Measurements from ENCODE around the gene SMCO1. TPM values are rescaled to one million over a fixed set of nuclear protein-coding genes. Genes with fewer than 3 reads are reported as not detected.
"Not testable (repeated sequence)": the region's sequence is repeated elsewhere in the genome, so short reads cannot be mapped to it uniquely, and the experiment has no call there.

SMCO1 gene
- total and polyA plus RNA-seq, 9 donors: not detected

GRCh38 chr3:196552253-196552652 lies 37.1 kb upstream of the SMCO1 start:
- Histone ChIP-seq H3K27me3 (no peaks in the 10 kb centered on the region), H3K4me3 (no peak overlapping the region), H3K27ac (no peak overlapping the region), H3K4me1 (ENCODE audit: insufficient read depth) (no peaks in the 10 kb centered on the region), H3K36me3 (no peaks in the 10 kb centered on the region), H3K9me3 (no peaks in the 10 kb centered on the region)
- intact Hi-C loops (cut with DNase I): no loop called here
- no peak for DNase-seq
- TF ChIP-seq CTCF (IDR thresholded peaks at IDR 0.05) (no peak), POLR2A (IDR thresholded peaks at IDR 0.05) (no peak), EP300 (IDR thresholded peaks at IDR 0.05) (no peak)
- WGBS, 3 donors: 94 to 97% (median 95%) methylated on average over 5 of the region's 5 CpGs

GRCh38 chr3:196550172-196550571 lies 35.0 kb upstream of the SMCO1 start:
- H3K36me3 ChIP-seq; DNase-seq; H3K9me3 ChIP-seq; H3K4me1 ChIP-seq (ENCODE audit: insufficient read depth); H3K4me3 ChIP-seq; intact Hi-C loops (cut with DNase I); H3K27ac ChIP-seq; H3K27me3 ChIP-seq: not testable (repeated sequence)
- WGBS, 3 donors: 82 to 91% (median 87%) methylated on average over 3 of the region's 3 CpGs

GRCh38 chr3:196549312-196549711 lies 34.2 kb upstream of the SMCO1 start:
- H3K4me3 ChIP-seq; H3K36me3 ChIP-seq; DNase-seq; H3K27ac ChIP-seq; intact Hi-C loops (cut with DNase I); H3K9me3 ChIP-seq; H3K27me3 ChIP-seq; H3K4me1 ChIP-seq (ENCODE audit: insufficient read depth): not testable (repeated sequence)
- WGBS, 3 donors: 92 to 100% (median 95%) methylated on average over 1 of the region's 1 CpG

- no peak overlapping the region for H3K27ac ChIP-seq
- WGBS, 3 donors: 86 to 98% (median 96%) methylated on average over 2 of the region's 2 CpGs
- H3K9me3 ChIP-seq: no peaks in the 10 kb centered on the region
- H3K27me3 ChIP-seq: no peaks in the 10 kb centered on the region
- intact Hi-C loops (cut with DNase I): no loop called here
- DNase-seq: no peak
- no peaks in the 10 kb centered on the region for H3K4me1 ChIP-seq (ENCODE audit: insufficient read depth)
- no peak overlapping the region for H3K4me3 ChIP-seq
- no peaks in the 10 kb centered on the region for H3K36me3 ChIP-seq
- TF ChIP-seq POLR2A (IDR thresholded peaks at IDR 0.05): no peak
- no peak for TF ChIP-seq EP300 (IDR thresholded peaks at IDR 0.05)
- TF ChIP-seq CTCF (IDR thresholded peaks at IDR 0.05): no peak
Measured at GRCh38 chr3:196547067-196547466, 31.9 kb upstream of the SMCO1 start.

- H3K27me3 ChIP-seq: no peaks in the 10 kb centered on the region
- no peaks in the 10 kb centered on the region for H3K9me3 ChIP-seq
- no peak overlapping the region for H3K27ac ChIP-seq
- H3K36me3 ChIP-seq: no peaks in the 10 kb centered on the region
- intact Hi-C loops (cut with DNase I): no loop called here
- TF ChIP-seq POLR2A (IDR thresholded peaks at IDR 0.05) (no peak), CTCF (IDR thresholded peaks at IDR 0.05) (no peak), EP300 (IDR thresholded peaks at IDR 0.05) (no peak)
- no peaks in the 10 kb centered on the region for H3K4me1 ChIP-seq (ENCODE audit: insufficient read depth)
- H3K4me3 ChIP-seq: no peak overlapping the region
- no peak for DNase-seq
- 80 to 89% (median 82%) methylated on average over 5 of the region's 5 CpGs for WGBS, 3 donors
Measured at GRCh38 chr3:196546537-196546936, 31.4 kb upstream of the SMCO1 start.

- Histone ChIP-seq H3K4me1 (ENCODE audit: insufficient read depth) (no peaks in the 10 kb centered on the region), H3K27me3 (no peaks in the 10 kb centered on the region), H3K4me3 (no peak overlapping the region), H3K9me3 (no peaks in the 10 kb centered on the region), H3K27ac (no peak overlapping the region), H3K36me3 (no peaks in the 10 kb centered on the region)
- TF ChIP-seq CTCF (IDR thresholded peaks at IDR 0.05) (no peak), EP300 (IDR thresholded peaks at IDR 0.05) (no peak), POLR2A (IDR thresholded peaks at IDR 0.05) (no peak)
- no peak for DNase-seq
- WGBS, 3 donors: 96 to 97% (median 96%) methylated on average over 2 of the region's 2 CpGs
- intact Hi-C loops (cut with DNase I): no loop called here
Measured at GRCh38 chr3:196544491-196544992, 29.4 kb upstream of the SMCO1 start.

Measured in ovary (tissue), 9 donors.